Stimulated activated CD8-positive, alpha-beta memory T cell treated with anti-CD3 and anti-CD28 coated beads, Interleukin-12 subunit alpha, Interleukin-12 subunit beta, amount 100 ng/mL, for 4 hours (primary cell): Measurements from ENCODE around the gene DGKD.

ENCODE experiments used
- DNase-seq: peaks from one replicate; pipeline ENCODE4 v3.0.0-alpha.2; 2020; ENCODE audit warnings: low read depth

DGKD gene

DNA sequence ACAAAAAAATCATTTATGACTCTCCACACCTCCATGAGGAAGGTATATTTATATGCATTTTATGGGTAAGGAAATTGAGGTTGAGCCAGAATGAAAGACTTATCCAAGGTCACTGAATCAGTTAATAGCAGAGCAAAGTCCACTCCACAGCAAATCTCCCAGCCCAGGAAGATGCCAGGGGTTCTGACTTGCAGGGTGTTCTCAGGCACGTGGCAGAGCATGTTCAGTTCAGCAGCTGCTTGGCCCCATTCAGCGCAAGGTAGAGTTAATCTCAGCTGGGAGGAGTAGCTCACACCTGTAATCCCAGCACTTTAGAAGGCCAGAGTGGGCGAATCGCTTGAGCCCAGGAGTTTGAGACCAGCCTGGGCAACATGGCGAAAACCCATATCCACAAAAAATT is 17.8 kb upstream of the DGKD start:
- DNase-seq = no peak

- no peak for DNase-seq
Measured at GRCh38 chr2:233338046-233338445, 16.2 kb upstream of the DGKD start.

DNA sequence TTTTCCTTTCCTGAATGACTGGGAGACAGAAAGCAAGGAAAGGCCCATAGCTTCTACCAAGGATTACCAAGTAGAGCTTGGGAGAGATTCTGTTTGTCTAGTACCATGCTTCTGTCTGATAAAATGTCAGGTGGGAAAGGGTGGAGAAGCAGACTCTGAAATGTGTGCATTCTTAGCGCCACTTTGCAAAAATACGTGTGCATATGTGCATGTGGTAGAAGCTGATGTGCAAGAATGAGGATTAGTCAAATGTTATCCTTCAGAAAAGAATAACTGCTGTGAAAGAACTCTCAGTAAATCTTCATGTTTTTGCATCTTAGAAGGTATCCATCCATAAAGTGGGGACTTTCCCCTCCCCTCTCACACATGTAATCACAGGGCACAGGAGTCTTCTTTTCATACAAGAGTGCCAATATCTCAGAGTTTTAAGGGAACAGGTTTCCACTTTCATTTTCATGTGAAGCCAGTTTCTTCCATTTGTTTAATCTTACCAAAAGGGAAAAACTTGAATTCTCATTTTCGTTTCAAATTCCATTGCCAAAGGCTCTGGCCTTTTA is 15.4 kb upstream of the DGKD start:
- DNase-seq = no peak

DNA sequence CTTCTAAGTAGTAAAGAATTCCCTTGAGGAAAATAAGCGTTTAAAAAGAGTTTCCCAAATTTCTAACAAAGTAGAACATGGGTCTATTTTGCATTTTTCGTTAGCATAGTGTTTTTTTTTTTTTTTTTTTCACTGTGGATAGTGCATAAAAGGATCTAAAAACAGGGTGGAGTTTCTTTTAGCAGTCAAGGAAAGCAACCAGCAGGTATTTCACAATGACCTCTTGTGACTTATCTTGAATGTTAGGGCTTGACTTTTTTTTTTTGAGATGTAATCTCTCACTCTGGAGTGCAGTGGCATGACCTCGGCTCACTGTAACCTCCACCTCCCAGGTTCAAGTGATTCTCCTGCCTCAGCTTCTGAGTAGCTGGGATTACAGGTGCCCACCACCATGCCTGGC is 14.9 kb upstream of the DGKD start:
- no peak for DNase-seq

GRCh38 chr2:233341296-233341695 is 13.0 kb upstream of the DGKD start:
- no peak for DNase-seq

GRCh38 chr2:233342301-233342700 is 12.0 kb upstream of the DGKD start:
- no peak for DNase-seq

DNA sequence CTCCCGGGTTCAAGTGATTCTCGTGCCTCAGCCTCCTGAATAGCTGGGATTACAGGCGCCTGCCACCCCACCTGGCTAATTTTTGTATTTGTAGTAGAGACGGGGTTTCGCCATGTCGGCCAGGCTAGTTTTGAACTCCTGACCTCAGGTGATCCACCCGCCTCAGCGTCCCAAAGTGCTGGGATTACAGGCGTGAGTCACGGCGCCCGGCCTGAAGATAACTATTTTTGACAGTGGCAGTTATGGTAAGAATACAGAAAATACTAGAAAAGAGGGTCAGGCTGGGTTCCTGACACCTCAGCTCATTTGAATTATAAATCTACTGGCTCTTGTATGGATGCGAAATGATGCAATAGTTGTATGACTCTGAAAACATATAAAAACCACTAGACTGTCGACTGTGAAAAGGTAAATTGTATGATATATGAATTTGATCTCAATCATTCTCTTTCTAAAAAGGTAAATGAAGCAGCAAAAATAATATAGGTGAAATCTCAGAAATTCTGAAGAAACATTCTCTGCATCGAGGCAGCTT is 11.1 kb upstream of the DGKD start:
- no peak for DNase-seq

- DNase-seq = no peak
Measured at GRCh38 chr2:233346376-233346775, 7.9 kb upstream of the DGKD start.

DNA sequence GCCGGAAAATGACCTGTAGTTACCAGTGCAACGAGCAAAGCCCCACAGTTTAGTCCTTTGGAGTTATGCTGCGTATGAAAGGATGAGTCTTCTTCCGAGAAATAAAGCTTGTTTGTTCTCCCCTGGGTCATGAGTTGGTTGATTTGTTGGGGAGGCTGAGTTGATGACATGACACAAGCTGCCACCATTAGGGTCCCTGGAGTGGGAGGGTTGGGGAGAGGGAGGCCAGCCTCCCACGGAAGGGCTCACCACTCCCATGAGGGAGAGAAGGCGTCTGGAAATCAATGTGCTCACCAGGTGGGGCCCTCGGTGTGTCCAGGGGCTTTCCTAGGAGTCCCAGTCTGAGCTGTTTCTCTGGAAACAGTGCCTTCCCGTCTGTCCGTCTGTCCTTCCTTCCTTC is 7.4 kb upstream of the DGKD start:
- DNase-seq = no peak

DNA sequence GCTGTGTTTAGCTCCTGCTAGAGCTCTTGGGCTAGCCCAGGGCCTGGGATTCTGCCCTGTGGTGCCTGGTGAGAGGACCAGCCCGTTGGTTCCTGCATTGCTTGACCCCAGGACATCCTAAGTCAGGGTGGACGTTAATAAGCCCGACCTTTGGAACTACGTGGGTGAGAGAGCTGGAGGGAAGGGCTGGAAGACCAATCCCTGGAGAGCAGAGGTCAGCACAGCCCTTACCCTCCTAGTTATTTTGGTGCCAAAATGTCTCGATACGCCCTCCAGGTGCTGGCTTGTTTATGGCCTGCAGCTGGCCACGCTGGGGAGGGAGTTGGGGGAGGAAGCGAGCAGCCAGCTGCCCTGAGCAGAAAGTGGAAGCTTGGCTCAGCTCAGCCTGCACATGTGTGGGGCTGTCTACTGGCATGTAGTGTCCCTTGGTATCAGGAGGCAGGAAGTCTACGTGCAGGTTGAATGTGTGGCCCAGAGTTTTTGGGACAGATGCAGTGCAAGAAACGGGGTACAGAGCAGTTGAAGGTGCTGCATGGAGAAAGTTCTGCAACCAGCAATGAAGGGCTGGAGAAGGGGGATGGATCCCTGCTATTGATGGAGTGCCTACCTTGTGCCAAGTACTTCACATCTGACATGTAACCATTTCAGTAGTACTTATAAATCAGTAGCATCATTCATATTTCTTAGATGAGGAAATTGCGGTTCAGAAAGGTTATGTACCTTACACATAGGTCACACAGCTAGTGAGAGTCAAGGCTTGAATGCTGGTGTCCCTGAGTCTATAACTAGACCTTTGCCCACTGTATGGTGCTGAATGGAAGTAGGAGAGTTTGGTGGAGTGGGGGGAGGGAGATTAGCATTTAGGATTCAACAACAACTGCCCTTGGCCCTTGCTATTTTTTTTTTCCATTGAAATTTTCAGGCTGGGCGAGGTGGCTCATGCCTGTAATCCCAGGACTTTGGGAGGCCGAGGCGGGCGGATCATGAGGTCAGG is 5.0 kb upstream of the DGKD start:
- no peak for DNase-seq

- no peak for DNase-seq
Measured at GRCh38 chr2:233350708-233351107, 3.6 kb upstream of the DGKD start.

DNA sequence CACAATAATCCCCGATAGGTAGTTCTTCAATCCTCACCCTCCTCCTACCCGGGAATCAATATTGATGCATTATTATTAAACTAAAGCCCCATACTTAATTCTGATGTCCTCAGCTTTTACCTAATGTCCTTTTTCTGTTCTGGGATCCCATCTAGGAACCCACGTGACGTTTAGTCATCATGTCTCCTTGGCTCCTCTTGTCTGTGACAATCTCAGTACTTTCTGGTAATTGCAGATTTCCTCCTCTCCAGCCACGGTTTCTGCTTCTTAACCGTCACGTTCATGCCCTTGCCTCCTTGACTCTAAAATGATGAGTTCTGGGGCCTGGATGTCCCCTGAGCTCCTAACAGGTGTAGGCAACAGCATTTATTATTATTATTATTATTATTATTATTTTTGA is 2.9 kb upstream of the DGKD start:
- DNase-seq = no peak

- no peak for DNase-seq
Measured at GRCh38 chr2:233352141-233352842, 2.0 kb upstream of the DGKD start.

DNA sequence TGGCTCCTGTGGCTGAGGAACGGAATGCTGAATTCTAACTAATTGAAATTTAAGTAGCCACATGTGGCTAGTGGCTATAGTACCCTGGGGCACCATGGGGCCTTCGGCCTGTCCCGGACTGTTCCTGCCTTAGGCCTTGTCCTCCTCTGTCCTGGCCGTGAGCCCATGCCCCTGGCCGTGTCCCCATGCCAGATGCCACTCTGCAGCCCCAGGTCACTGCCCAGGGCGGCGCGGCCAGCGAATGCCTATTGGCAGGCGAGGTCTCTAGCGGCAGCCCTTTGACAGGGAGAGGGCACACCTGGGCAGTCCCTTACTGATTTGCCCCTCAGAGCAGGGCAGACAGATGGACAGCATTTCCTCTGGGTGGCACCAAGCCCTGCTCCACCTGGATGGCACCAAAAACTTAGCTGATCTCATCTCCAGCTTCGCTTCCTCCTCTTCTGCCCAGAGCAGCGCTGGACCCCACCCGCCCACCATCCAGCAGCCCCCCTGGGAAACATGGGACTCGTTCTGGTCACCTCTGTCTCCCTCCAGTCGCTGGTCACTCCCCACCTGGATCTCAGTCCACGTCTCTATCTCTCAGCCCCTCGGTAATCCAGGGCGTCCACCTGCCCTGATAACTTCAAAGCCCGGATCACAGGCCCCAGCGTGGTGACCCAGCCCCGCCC is 1.1 kb upstream of the DGKD start:
- DNase-seq = no peak

GRCh38 chr2:233354500-233354924 is 218 bp downstream of the DGKD start:
- DNase-seq = no peak

DNA sequence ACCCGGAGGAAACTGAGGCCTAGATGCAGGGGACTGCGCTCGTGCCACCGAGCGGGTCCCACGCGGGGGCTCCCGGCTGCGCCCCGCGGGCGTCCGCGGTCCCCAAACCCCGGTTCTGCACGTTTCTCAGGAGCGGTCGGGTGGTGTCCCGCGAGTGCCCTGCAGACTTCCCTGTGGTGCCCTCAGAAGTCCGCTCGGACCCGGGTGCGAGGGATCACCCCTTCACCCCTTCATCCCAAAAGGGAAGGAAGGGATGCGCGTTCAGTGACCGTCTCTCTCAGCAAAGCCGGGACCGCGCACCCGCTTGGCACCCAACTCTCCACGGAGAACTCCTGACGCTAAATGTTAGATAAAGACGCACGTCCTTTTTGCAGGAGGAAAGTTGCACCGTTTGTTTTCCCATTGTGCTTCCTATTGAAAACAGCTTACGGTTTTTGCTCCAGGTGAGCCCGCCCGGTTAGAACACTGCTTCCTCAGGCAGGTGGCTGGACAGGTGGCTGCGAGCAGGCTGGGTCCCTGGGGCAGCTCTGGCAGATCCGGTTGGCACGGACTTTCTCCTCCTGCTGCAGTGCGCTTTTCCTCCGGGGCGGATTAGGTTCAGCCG is 779 bp downstream of the DGKD start:
- DNase-seq = no peak

DNA sequence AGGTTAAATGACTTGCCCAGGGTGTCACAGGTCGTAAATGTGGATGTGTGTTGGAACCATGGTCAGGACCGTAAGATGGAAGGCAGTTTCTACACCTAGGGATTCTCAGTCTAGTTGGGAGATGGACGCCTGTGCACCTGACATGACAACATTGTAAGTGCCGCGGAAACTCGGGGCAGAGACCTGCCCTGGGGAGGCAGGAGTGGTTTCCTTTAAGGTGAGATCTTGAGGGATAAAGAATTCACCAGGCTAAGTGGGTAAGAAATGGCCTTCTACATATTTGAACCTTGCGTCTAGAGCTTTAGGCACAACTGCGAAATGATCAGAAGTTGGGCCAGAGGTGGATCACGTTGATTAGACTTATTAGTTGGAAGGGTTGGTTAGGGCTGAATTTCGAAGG is 1.6 kb downstream of the DGKD start:
- DNase-seq = no peak

DNA sequence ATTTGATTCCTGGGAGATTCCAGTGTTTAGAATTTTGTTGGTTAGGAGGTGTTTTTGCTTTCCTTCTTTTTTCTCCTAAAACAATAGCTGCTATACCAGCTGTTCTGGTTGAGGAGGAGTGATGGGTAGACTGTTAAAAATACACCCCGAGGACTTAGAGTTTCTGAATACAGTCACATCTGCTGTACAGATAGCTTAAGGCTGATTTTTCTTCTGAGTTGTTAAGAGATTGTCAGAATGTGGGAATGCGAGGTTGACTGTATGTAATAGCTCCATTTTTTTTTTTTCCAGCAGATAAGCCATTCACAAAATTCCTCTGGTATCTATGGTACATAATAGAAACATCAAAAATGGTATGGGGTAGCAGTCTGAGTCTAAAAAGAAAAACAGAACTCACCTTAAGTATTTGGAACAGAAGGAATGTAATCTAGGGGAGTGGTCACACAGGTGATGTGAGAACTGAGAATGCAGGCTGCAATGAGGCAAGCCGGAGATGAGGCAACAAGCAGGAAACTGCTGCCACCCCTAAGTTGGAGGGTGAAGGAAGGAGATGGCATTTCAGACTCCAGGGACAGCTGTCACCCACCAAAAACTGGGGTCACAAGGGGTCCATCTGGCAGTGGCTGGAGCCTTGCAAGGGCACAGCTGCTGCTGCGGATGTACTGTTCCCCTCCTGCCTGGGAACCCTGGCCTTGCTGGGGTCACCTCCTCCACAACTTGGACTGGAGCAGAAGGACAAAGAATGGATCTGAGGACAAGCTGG is 2.4 kb downstream of the DGKD start:
- no peak for DNase-seq

DNA sequence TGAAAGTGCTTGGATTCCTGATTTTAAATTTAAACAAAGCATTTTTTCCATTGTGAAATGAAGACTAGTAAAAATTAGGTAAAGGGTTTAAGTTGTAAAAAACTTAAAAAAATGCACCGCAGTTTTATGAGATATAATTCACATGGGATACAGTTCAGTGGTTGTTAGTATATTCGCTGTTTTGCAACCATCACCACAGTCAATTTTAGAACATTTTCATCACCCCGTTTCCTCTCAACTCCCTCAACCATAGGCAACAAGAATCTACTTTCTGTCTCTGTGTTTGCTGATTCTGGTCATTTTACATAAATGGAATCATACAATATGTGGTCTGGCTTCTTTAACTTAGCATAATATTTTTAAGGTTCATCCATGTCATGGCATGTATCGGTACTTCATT is 4.0 kb downstream of the DGKD start:
- no peak for DNase-seq

DNA sequence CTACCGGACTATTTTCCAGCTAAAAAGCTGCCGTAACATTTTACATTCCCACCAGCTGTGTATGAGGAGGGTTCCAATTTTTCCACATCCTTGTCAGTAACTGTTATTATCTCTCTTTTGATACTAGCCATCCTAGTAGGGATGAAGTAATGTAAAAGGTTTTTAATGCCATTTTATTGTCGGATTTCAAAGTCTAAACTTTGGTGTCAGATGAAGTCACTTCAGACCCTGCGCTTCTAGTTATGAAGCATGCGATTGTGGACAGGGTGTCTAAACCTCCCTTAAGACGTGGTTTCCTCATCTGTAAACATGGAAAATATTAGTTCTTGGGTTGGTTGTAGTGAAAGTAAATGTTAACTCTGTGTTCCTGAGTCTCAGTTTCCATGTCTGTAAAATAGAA is 4.7 kb downstream of the DGKD start:
- no peak for DNase-seq

DNA sequence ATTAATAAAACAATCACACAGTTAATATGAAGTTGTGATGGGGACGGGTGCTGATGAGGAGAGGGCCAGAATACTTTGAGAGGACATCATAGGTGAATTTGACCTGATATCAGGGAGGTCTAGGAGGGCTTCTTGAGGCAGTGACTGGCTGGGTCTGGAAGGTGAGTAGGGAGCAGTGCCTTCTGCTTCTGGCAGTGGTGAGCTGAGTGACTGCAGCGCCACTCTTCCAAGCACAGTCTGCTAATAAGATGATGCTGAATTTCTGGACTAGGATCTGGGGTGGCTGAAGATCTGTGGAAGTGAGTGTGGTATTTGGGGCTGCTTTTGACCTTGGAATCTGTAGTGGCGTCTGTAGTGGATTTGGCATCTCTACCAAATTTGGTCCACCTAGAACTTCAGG is 5.5 kb downstream of the DGKD start:
- no peak for DNase-seq
